Kidney (tissue), 14 donors: ENCODE results near the gene CHEK2. TPM values are rescaled to one million over a fixed set of nuclear protein-coding genes. Genes with fewer than 3 reads are reported as not detected.

Experiments used
- DNase-seq, 5 donors: peaks; one replicate each; pipeline ENCODE4 v3.0.0-alpha.2; 2013 to 2020
- FAIRE-seq: peaks from 2 replicates; lab custom pipeline; 2012; peaks lifted over from hg19 to GRCh38; lab: Jason Lieb, UNC
- H3K27ac ChIP-seq, 2 donors: one replicate each; pipeline ENCODE4 v1.7.0; 2013; ENCODE audit warnings: low read depth in 2 of 2, low read length in 2 of 2, inconsistent platforms in 1 of 2
- H3K27me3 ChIP-seq: one replicate; pipeline ENCODE4 v1.7.1; 2013; ENCODE audit warnings: low read length, inconsistent platforms; ENCODE audit not compliant: control insufficient read depth, insufficient read depth
- H3K36me3 ChIP-seq, 3 donors: one replicate each; pipeline versions ENCODE4 v1.7.0 to v1.7.1; 2013; ENCODE audit warnings: low read length in 3 of 3, control low read depth in 1 of 3, inconsistent platforms in 1 of 3; ENCODE audit not compliant: insufficient read depth in 3 of 3, control insufficient read depth in 2 of 3
- H3K4me1 ChIP-seq, 3 donors: one replicate each; pipeline versions ENCODE4 v1.7.0 to v1.7.1; 2013; ENCODE audit warnings: low read length in 3 of 3, inconsistent platforms in 1 of 3, low read depth in 1 of 3; ENCODE audit not compliant: control insufficient read depth in 2 of 3, insufficient read depth in 2 of 3
- H3K4me3 ChIP-seq, 3 donors: one replicate each; pipeline versions ENCODE4 v1.7.0 to v1.8.1; 2013; ENCODE audit warnings: low read length in 3 of 3, control low read depth in 1 of 3, inconsistent platforms in 1 of 3
- H3K9ac ChIP-seq, 3 donors: one replicate each; pipeline versions ENCODE4 v1.7.0 to v1.7.1; 2013; ENCODE audit warnings: low read length in 3 of 3, control low read depth in 1 of 3, inconsistent platforms in 1 of 3
- H3K9me3 ChIP-seq, 3 donors: one replicate each; pipeline versions ENCODE4 v1.7.0 to v1.7.1; 2013; ENCODE audit warnings: low read length in 3 of 3, control low read depth in 1 of 3, inconsistent platforms in 1 of 3; ENCODE audit not compliant: control insufficient read depth in 2 of 3, insufficient read depth in 1 of 3
- CTCF ChIP-seq: IDR thresholded peaks from 3 replicates; pipeline ENCODE4 v1.5.1; 2012; ENCODE audit warnings: mild to moderate bottlenecking, moderate library complexity, borderline replicate concordance; ENCODE audit not compliant: insufficient read depth; ENCODE audit errors: extremely low read depth
- intact Hi-C: fragments of 100-400 bp; cut with DNase I; formaldehyde crosslinking; loops from one replicate; pipeline ENCODE4 v1.11.1; 2022
- polyA plus RNA-seq: library from polyadenylated mRNA; stranded (reverse); fragments of 350-450 nt; fragmentation: Illumina TruSeq; extraction: RNeasy Lipid Tissue Mini Kit (QIAGEN cat#74804); gene quantifications from one replicate; pipeline ENCODE4 v1.2.3, GENCODE V29; 2014; ENCODE audit warnings: low read depth, low replicate concordance; ENCODE audit not compliant: insufficient read depth
- total RNA-seq: library from RNA; stranded (reverse); fragmentation: NEBNext Ultra II Directional; extraction: Animal tissue kit (Norgen Biotek cat#: 25700); gene quantifications from one replicate; pipeline ENCODE4 v1.2.1, GENCODE V29; 2021
- donor health status: control.
- donor health status: control.
- donor health status: control.
- donor health status: control.
- donor health status: control.
- donor health status: DM: yes; HTN: yes; CAD: no.
- donor health status: Normal renal cell carcinoma (clear cell type).

Gene CHEK2
- total and polyA plus RNA-seq, 2 donors from 2014 or later, result 4.6 to 10.1 TPM

- no peaks in the 10 kb centered on the region for H3K27me3 ChIP-seq
- H3K9me3 ChIP-seq, result no peaks in the 10 kb centered on the region
- H3K27ac ChIP-seq, result peak overlapping the region in 1 of 2 donors; percentile 67
- H3K4me1 ChIP-seq, result no peaks in the 10 kb centered on the region
- FAIRE-seq (no peak), DNase-seq (peak in 1 of 5 donors; percentile 19)
- TF ChIP-seq CTCF, result no peak
- H3K36me3 ChIP-seq, result no peaks in the 10 kb centered on the region
- no peak overlapping the region for H3K9ac ChIP-seq
- H3K4me3 ChIP-seq, result peak overlapping the region in 2 of 3 donors; percentile 3 to 33
- intact Hi-C loops, result no loop called here
Observed at GRCh38 chr22:28711820-28712777, 29.5 kb downstream of the CHEK2 start.

DNA sequence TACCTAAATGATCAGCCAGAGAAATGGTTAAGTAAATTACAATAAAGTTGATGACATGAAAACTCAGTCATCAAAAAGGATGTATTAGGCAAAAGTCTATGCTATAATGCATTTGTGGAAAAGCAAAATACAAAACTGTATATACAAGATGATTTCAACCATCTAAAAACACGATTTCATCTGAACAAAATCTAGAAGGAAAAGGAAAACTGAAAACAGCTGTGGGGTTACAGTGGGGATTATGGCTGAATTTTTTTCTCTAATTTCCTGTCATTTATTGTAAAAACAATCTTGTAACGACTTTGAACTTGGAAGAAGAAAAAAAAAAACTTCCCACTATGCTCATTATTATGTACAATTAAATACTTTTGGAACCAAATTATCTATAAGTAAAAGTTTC, 30.3 kb downstream of the CHEK2 start:
- Histone ChIP-seq H3K9me3 (no peaks in the 10 kb centered on the region), H3K4me1 (no peaks in the 10 kb centered on the region), H3K9ac (no peak overlapping the region), H3K4me3 (no peak overlapping the region), H3K36me3 (no peaks in the 10 kb centered on the region), H3K27me3 (no peaks in the 10 kb centered on the region), H3K27ac (peak overlapping the region in 1 of 2 donors; percentile 67)
- no peak for FAIRE-seq
- intact Hi-C loops, result no loop called here
- no peak for TF ChIP-seq CTCF
- DNase-seq, result peak in 1 of 5 donors; percentile 22

- intact Hi-C loops, result no loop called here
- peak in 1 of 5 donors; percentile 32 for DNase-seq
- Histone ChIP-seq H3K36me3 (no peaks in the 10 kb centered on the region), H3K27ac (peak overlapping the region in 1 of 2 donors; percentile 9), H3K4me3 (no peak overlapping the region), H3K9me3 (no peaks in the 10 kb centered on the region), H3K4me1 (no peaks in the 10 kb centered on the region), H3K27me3 (no peaks in the 10 kb centered on the region), H3K9ac (no peak overlapping the region)
- FAIRE-seq, result no peak
- no peak for TF ChIP-seq CTCF
Observed at GRCh38 chr22:28710576-28711191, 30.9 kb downstream of the CHEK2 start.
